Keratinocyte (primary cell): ENCODE results near the gene ISG15.

Experiments
- EZH2 ChIP-seq: IDR thresholded peaks from one replicate; pipeline ENCODE4 v1.6.1; 2012; ENCODE audit warnings: inconsistent platforms, mild to moderate bottlenecking, low read length, moderate library complexity
- TF ChIP-seq, protein P1 (sequence below), 3 experiments: IDR thresholded peaks in 1 of 3; conservative IDR thresholded peaks in 1 of 3; optimal IDR thresholded peaks in 1 of 3; 2 replicates in 2 of 3; 3 replicates in 1 of 3; pipeline versions ENCODE3 to v1.5.1; 2011; ENCODE audit warnings: low read length in 3 of 3, mild to moderate bottlenecking in 3 of 3, moderate library complexity in 2 of 3, control low read depth in 1 of 3, inconsistent platforms in 1 of 3; ENCODE audit not compliant: insufficient read depth in 2 of 3; ENCODE audit errors: extremely low read depth in 1 of 3

DNA sequence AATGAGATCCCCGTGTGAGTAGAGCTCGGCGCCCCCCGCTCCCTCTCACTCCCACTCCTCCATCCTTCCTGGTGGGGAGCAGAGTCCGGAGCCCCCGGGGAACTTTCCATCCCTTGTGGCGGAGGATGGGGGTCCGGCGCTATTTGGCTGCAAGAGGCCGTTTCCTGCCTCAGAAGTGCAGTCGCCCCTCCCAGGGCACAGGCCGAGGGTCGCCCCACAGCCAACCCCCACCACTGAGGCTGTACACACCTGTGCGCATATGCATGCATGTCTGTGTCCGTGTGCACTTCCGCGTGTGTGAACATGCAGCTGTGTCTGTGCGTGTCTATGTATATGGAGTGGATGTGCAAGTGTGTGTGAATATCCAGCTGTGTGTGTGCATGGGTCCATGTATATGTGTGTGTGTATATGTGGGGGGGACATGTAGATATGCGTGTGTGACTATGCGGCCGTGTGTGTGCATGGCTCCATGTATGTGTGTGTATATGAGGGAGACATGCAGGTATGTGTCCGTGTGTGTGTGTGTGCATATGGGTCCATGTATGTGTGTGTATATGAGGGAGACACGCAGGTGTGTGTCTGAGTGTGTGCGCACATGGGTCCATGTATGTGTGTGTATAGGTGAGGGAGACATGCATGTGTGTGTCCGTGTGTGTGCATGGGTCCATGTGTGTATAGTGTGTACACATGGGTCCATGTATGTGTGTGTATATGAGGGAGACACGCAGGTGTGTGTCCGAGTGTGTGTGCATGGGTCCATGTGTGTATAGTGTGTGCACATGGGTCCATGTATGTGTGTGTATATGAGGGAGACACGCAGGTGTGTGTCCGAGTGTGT lies 38.9 kb downstream of the ISG15 start:
- TF ChIP-seq, protein P1, sequence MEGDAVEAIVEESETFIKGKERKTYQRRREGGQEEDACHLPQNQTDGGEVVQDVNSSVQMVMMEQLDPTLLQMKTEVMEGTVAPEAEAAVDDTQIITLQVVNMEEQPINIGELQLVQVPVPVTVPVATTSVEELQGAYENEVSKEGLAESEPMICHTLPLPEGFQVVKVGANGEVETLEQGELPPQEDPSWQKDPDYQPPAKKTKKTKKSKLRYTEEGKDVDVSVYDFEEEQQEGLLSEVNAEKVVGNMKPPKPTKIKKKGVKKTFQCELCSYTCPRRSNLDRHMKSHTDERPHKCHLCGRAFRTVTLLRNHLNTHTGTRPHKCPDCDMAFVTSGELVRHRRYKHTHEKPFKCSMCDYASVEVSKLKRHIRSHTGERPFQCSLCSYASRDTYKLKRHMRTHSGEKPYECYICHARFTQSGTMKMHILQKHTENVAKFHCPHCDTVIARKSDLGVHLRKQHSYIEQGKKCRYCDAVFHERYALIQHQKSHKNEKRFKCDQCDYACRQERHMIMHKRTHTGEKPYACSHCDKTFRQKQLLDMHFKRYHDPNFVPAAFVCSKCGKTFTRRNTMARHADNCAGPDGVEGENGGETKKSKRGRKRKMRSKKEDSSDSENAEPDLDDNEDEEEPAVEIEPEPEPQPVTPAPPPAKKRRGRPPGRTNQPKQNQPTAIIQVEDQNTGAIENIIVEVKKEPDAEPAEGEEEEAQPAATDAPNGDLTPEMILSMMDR (optimal IDR thresholded peaks at IDR 0.05 in 1 of 3, IDR thresholded peaks at IDR 0.05 in 1 of 3, conservative IDR thresholded peaks at IDR 0.05 in 1 of 3; ENCODE audit: extremely low read depth in 1 of 3, insufficient read depth in 2 of 3, low read length in 3 of 3): no peak
- TF ChIP-seq EZH2: no peak
